DOHH2 (cell line): ENCODE results near the gene AQP5.

Source experiments
- EZH2phosphoT487 ChIP-seq: fragments of 200-600 bp; sonication (generic); IDR thresholded peaks from 2 replicates; pipeline ENCODE4 v1.6.1; 2017; ENCODE audit warnings: borderline replicate concordance, mild to moderate bottlenecking, antibody characterized with exemption, low read length, moderate library complexity, mixed read lengths
- TF ChIP-seq, protein P1 (sequence below): fragments of 200-600 bp; sonication (generic); IDR thresholded peaks from one replicate; pipeline ENCODE4 v1.5.1; 2014; ENCODE audit warnings: antibody characterized with exemption, mild to moderate bottlenecking, low read depth, low read length; ENCODE audit not compliant: poor library complexity, severe bottlenecking

DNA sequence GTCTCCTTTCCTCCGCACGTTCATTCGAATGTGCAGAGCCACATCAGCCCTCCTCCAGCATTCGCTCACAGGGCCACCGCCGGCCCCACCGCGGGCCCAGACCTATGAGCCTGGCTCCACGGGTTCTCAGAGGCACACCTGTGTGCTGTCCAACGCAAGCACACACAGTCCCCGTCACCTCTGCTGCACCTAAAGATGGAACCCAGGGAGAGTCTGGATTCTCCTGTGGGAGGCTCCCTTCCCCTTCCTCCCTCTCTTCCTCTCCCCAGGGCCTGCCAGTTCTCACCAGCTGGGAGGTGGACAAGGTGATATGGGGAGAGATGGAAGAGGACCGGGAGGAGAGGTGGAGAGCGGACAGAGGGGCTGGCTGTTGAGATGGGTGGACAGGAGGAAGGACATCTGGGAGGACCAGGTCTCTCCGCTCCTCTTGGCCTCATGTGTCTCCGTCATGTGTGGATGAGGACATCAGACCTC lies 6.1 kb downstream of the AQP5 start:
- TF ChIP-seq, protein P1, sequence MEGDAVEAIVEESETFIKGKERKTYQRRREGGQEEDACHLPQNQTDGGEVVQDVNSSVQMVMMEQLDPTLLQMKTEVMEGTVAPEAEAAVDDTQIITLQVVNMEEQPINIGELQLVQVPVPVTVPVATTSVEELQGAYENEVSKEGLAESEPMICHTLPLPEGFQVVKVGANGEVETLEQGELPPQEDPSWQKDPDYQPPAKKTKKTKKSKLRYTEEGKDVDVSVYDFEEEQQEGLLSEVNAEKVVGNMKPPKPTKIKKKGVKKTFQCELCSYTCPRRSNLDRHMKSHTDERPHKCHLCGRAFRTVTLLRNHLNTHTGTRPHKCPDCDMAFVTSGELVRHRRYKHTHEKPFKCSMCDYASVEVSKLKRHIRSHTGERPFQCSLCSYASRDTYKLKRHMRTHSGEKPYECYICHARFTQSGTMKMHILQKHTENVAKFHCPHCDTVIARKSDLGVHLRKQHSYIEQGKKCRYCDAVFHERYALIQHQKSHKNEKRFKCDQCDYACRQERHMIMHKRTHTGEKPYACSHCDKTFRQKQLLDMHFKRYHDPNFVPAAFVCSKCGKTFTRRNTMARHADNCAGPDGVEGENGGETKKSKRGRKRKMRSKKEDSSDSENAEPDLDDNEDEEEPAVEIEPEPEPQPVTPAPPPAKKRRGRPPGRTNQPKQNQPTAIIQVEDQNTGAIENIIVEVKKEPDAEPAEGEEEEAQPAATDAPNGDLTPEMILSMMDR, result no peak
- TF ChIP-seq EZH2phosphoT487, result no peak
